ENCODE measurements around the gene MAP2. TPM values are rescaled to one million over a fixed set of nuclear protein-coding genes. Genes with fewer than 3 reads are reported as not detected.

Gene MAP2
- total and polyA plus RNA-seq, 2 of the 13 experiments (the other 11 are each of a cell fraction or from before 2014, with no cell fraction given): 0.08 TPM; not detected in 1

DNA sequence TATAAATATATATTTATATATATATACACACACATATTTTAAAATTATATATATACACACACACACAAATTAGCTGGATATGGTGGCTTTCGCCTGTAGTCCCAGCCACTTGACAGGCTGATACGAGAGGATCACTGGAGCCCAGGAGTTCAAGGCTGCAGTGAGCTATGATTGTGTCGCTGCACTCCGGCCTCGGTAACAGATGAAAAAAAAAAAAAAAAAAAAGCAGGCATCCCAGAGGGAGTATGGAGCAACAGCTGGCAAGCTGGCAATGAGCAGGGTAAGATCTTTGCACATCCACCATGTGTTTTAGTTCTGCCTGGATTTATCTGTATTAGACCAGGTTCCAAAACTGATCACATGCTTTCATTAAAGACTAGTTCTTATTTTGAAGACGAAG is 170.1 kb downstream of the MAP2 start:
- CTCF ChIA-PET (ENCODE audit: low intra/inter-chr PET ratio, low total read pairs): no interaction called here
- intact Hi-C loops (cut with micrococcal nuclease; ENCODE audit: unreplicated experiment) (no loop called here), in situ Hi-C loops (cut with HindIII; ENCODE audit: extremely low pct_ligation_motif_present, low pct_unique_long_range_greater_than_20kb) (no loop called here)
- Histone ChIP-seq H4K20me1 (ENCODE audit: insufficient read depth, low read length) (no peaks in the 10 kb centered on the region), H3K79me2 (ENCODE audit: insufficient read depth, low read length) (no peaks in the 10 kb centered on the region), H3K27me3 (ENCODE audit: control insufficient read depth in 1 of 2, insufficient read depth in 2 of 2, low read length in 2 of 2) (no peaks in the 10 kb centered on the region), H3K4me2 (ENCODE audit: low read depth, low read length) (no peak overlapping the region), H3K9ac (ENCODE audit: insufficient read depth, low read depth, low read length) (no peak overlapping the region), H2AFZ (ENCODE audit: low read length) (no peak overlapping the region), H3K4me1 (ENCODE audit: insufficient read depth, low read length) (no peaks in the 10 kb centered on the region), H3K36me3 (replicated peaks in 1 of 2; ENCODE audit: control insufficient read depth in 1 of 2, insufficient read depth in 2 of 2, low read length in 2 of 2) (no peaks in the 10 kb centered on the region), H3K27ac (ENCODE audit: extremely low read length, insufficient read depth, low read length) (no peak overlapping the region), H3K4me3 (replicated peaks in 1 of 3; ENCODE audit: insufficient read depth in 1 of 3, low read depth in 2 of 3, low read length in 3 of 3) (no peak overlapping the region), H3K9me3 (ENCODE audit: low read length) (no peaks in the 10 kb centered on the region)
- ATAC-seq (peak; percentile 69), DNase-seq (ENCODE audit: low spot score) (no peak), FAIRE-seq (no peak)
- no TSS peak for BruUV-seq (replicated peaks)
- WGBS (ENCODE audit: low lambda C conversion rate): 12% methylated on average over 6 of the region's 6 CpGs
- POLR2A ChIA-PET: no interaction called here
- TF ChIP-seq, protein P1, sequence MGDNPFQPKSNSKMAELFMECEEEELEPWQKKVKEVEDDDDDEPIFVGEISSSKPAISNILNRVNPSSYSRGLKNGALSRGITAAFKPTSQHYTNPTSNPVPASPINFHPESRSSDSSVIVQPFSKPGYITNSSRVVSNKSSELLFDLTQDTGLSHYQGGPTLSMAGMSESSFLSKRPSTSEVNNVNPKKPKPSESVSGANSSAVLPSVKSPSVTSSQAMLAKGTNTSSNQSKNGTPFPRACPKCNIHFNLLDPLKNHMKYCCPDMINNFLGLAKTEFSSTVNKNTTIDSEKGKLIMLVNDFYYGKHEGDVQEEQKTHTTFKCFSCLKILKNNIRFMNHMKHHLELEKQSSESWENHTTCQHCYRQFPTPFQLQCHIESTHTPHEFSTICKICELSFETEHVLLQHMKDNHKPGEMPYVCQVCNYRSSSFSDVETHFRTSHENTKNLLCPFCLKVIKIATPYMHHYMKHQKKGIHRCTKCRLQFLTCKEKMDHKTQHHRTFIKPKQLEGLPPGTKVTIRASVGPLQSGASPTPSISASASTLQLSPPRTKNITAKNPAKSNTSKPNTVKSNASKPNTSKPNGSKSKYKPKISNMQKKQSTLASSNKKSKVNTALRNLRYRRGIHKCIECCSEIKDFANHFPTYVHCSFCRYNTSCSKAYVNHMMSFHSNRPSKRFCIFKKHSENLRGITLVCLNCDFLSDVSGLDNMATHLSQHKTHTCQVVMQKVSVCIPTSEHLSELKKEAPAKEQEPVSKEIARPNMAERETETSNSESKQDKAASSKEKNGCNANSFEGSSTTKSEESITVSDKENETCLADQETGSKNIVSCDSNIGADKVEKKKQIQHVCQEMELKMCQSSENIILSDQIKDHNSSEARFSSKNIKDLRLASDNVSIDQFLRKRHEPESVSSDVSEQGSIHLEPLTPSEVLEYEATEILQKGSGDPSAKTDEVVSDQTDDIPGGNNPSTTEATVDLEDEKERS (CRISPR knock-in tag; IDR thresholded peaks at IDR 0.05): no peak
- TF ChIP-seq ZNF83 (CRISPR knock-in tag; IDR thresholded peaks at IDR 0.05; ENCODE audit: borderline replicate concordance): no peak
- no peak for TF ChIP-seq ZEB1 (IDR thresholded peaks at IDR 0.05; ENCODE audit: insufficient replicate concordance, low read depth)

DNA sequence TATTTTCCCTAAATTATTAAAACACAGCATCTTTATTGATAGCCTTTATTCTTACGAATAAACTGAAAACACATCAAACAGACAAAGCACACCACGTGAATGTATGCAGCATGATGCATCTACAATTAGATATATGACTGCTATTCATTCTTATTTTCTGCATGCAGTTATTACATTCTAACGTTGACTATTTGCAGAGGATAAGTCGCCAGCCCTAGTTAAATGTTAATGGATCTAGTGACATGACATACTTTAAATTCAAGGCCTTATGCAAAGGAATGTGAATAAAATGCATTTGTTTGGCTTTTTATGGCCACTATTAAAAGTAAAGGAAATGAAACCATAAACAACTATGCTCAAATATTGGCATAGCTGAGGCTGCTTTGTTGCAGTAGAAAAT is 172.4 kb downstream of the MAP2 start:
- H4K20me1 ChIP-seq (ENCODE audit: insufficient read depth, low read length): no peaks in the 10 kb centered on the region
- in situ Hi-C loops (cut with HindIII; ENCODE audit: extremely low pct_ligation_motif_present, low pct_unique_long_range_greater_than_20kb): no loop called here
- no peaks in the 10 kb centered on the region for H3K27me3 ChIP-seq (ENCODE audit: control insufficient read depth in 1 of 2, insufficient read depth in 2 of 2, low read length in 2 of 2)

More for the DNA sequence above, 172.4 kb downstream of the MAP2 start:
- intact Hi-C loops (cut with micrococcal nuclease; ENCODE audit: unreplicated experiment): no loop called here
- Histone ChIP-seq H3K36me3 (replicated peaks in 1 of 2; ENCODE audit: control insufficient read depth in 1 of 2, insufficient read depth in 2 of 2, low read length in 2 of 2) (no peaks in the 10 kb centered on the region), H3K4me3 (replicated peaks in 1 of 3; ENCODE audit: insufficient read depth in 1 of 3, low read depth in 2 of 3, low read length in 3 of 3) (no peak overlapping the region), H3K9ac (ENCODE audit: insufficient read depth, low read depth, low read length) (no peak overlapping the region), H3K4me1 (ENCODE audit: insufficient read depth, low read length) (no peaks in the 10 kb centered on the region), H3K79me2 (ENCODE audit: insufficient read depth, low read length) (no peaks in the 10 kb centered on the region), H3K9me3 (ENCODE audit: low read length) (no peaks in the 10 kb centered on the region), H3K27ac (ENCODE audit: extremely low read length, insufficient read depth, low read length) (no peak overlapping the region), H3K4me2 (ENCODE audit: low read depth, low read length) (no peak overlapping the region), H2AFZ (ENCODE audit: low read length) (no peak overlapping the region)
- CTCF ChIA-PET (ENCODE audit: low intra/inter-chr PET ratio, low total read pairs): no interaction called here
- FAIRE-seq: no peak
- TF ChIP-seq, protein P2, sequence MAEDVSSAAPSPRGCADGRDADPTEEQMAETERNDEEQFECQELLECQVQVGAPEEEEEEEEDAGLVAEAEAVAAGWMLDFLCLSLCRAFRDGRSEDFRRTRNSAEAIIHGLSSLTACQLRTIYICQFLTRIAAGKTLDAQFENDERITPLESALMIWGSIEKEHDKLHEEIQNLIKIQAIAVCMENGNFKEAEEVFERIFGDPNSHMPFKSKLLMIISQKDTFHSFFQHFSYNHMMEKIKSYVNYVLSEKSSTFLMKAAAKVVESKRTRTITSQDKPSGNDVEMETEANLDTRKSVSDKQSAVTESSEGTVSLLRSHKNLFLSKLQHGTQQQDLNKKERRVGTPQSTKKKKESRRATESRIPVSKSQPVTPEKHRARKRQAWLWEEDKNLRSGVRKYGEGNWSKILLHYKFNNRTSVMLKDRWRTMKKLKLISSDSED (CRISPR knock-in tag; IDR thresholded peaks at IDR 0.05): no peak
- TF ChIP-seq RBAK (CRISPR knock-in tag; IDR thresholded peaks at IDR 0.05): no peak
- TF ChIP-seq JDP2 (CRISPR knock-in tag; IDR thresholded peaks at IDR 0.05; ENCODE audit: borderline replicate concordance): no peak
- TF ChIP-seq, protein P3, sequence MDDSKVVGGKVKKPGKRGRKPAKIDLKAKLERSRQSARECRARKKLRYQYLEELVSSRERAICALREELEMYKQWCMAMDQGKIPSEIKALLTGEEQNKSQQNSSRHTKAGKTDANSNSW (CRISPR knock-in tag; IDR thresholded peaks at IDR 0.05; ENCODE audit: borderline replicate concordance): no peak
- TF ChIP-seq HMG20B (CRISPR knock-in tag; conservative IDR thresholded peaks at IDR 0.05): no peak
- no peak for TF ChIP-seq HCFC1 (IDR thresholded peaks at IDR 0.05; ENCODE audit: low read depth, low read length)
- no peak for TF ChIP-seq ZNF224 (CRISPR knock-in tag; IDR thresholded peaks at IDR 0.05)
- no peak for TF ChIP-seq HNRNPLL (IDR thresholded peaks at IDR 0.05; ENCODE audit: low read depth, low read length, poor library complexity, severe bottlenecking)
- TF ChIP-seq JARID2 (CRISPR knock-in tag; IDR thresholded peaks at IDR 0.05; ENCODE audit: insufficient replicate concordance): no peak
- no peak for TF ChIP-seq ZBTB20 (CRISPR knock-in tag; IDR thresholded peaks at IDR 0.05; ENCODE audit: borderline replicate concordance, low read depth)
- no peak for TF ChIP-seq NKX3-1 (CRISPR knock-in tag; IDR thresholded peaks at IDR 0.05)
- no peak for TF ChIP-seq ZNF549 (CRISPR knock-in tag; IDR thresholded peaks at IDR 0.05)
- no peak for TF ChIP-seq HOXA3 (CRISPR knock-in tag; IDR thresholded peaks at IDR 0.05)
- TF ChIP-seq MED13 (CRISPR knock-in tag; IDR thresholded peaks at IDR 0.05): no peak
- POLR2A ChIA-PET: no interaction called here
- ATAC-seq: no peak
- BruUV-seq (replicated peaks): no TSS peak
- 30% methylated on average over 4 of the region's 4 CpGs for WGBS (ENCODE audit: low lambda C conversion rate)
- no peak for DNase-seq (ENCODE audit: low spot score)

All from HepG2 (cell line).